Neutrophil (primary cell): ENCODE measurements around the gene AGAP1.

ENCODE experiments used
- H3K27ac ChIP-seq: fragments of 200-600 bp; sonication (generic); 2 replicates; pipeline ENCODE4 v1.5.1; 2016; ENCODE audit warnings: mild to moderate bottlenecking, moderate library complexity
- H3K27me3 ChIP-seq: fragments of 200-600 bp; sonication (generic); 2 replicates; pipeline ENCODE4 v1.6.0; 2016; ENCODE audit warnings: mild to moderate bottlenecking
- H3K36me3 ChIP-seq: fragments of 200-600 bp; sonication (generic); 2 replicates; pipeline ENCODE4 v1.5.1; 2017
- H3K4me1 ChIP-seq, 2 experiments: fragments of 200-600 bp in 1 of 2; sonication (generic) in 1 of 2; 1 replicate in 1 of 2; 2 replicates in 1 of 2; pipeline versions ENCODE4 v1.5.1 to v1.6.1; 2013 to 2016; ENCODE audit warnings: low read depth in 1 of 2, low read length in 1 of 2, mild to moderate bottlenecking in 1 of 2, moderate library complexity in 1 of 2; ENCODE audit not compliant: control insufficient read depth in 1 of 2, insufficient read depth in 1 of 2
- H3K4me3 ChIP-seq, 2 experiments: fragments of 200-600 bp in 1 of 2; sonication (generic) in 1 of 2; 1 replicate in 1 of 2; 2 replicates in 1 of 2; pipeline ENCODE4 v1.5.1; 2013 to 2016; ENCODE audit warnings: low read depth in 1 of 2, low read length in 1 of 2, mild to moderate bottlenecking in 1 of 2, moderate library complexity in 1 of 2
- H3K9me3 ChIP-seq: fragments of 200-600 bp; sonication (generic); 2 replicates; pipeline ENCODE4 v1.5.1; 2016
- TF ChIP-seq, protein P1 (sequence below): fragments of 200-600 bp; sonication (generic); IDR thresholded peaks from 2 replicates; pipeline ENCODE4 v1.5.1; 2016; ENCODE audit warnings: antibody characterized with exemption

The AGAP1 gene

GRCh38 chr2:236164201-236164924 is 670.5 kb downstream of the AGAP1 start:
- no peaks in the 10 kb centered on the region for H3K9me3 ChIP-seq
- peaks cover 0 to 6% of the 10 kb centered on the region in 2 experiments for H3K4me1 ChIP-seq
- H3K36me3 ChIP-seq = no peaks in the 10 kb centered on the region
- no peak overlapping the region for H3K27ac ChIP-seq
- H3K4me3 ChIP-seq = no peak overlapping the region
- TF ChIP-seq, protein P1, sequence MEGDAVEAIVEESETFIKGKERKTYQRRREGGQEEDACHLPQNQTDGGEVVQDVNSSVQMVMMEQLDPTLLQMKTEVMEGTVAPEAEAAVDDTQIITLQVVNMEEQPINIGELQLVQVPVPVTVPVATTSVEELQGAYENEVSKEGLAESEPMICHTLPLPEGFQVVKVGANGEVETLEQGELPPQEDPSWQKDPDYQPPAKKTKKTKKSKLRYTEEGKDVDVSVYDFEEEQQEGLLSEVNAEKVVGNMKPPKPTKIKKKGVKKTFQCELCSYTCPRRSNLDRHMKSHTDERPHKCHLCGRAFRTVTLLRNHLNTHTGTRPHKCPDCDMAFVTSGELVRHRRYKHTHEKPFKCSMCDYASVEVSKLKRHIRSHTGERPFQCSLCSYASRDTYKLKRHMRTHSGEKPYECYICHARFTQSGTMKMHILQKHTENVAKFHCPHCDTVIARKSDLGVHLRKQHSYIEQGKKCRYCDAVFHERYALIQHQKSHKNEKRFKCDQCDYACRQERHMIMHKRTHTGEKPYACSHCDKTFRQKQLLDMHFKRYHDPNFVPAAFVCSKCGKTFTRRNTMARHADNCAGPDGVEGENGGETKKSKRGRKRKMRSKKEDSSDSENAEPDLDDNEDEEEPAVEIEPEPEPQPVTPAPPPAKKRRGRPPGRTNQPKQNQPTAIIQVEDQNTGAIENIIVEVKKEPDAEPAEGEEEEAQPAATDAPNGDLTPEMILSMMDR = no peak
- H3K27me3 ChIP-seq = peaks cover 100% of the 10 kb centered on the region

GRCh38 chr2:236164925-236165841 is 671.3 kb downstream of the AGAP1 start:
- no peaks in the 10 kb centered on the region for H3K9me3 ChIP-seq
- peaks cover 0 to 6% of the 10 kb centered on the region in 2 experiments for H3K4me1 ChIP-seq
- TF ChIP-seq, protein P1 = no peak
- H3K27me3 ChIP-seq = peaks cover 100% of the 10 kb centered on the region
- no peak overlapping the region for H3K4me3 ChIP-seq
- H3K27ac ChIP-seq = no peak overlapping the region
- no peaks in the 10 kb centered on the region for H3K36me3 ChIP-seq

GRCh38 chr2:236165842-236166795 is 672.3 kb downstream of the AGAP1 start:
- no peak overlapping the region for H3K4me3 ChIP-seq
- no peaks in the 10 kb centered on the region for H3K36me3 ChIP-seq
- peaks cover 100% of the 10 kb centered on the region for H3K27me3 ChIP-seq
- no peaks in the 10 kb centered on the region for H3K9me3 ChIP-seq
- H3K27ac ChIP-seq = no peak overlapping the region
- TF ChIP-seq, protein P1 = no peak
- peaks cover 0 to 6% of the 10 kb centered on the region in 2 experiments for H3K4me1 ChIP-seq

DNA sequence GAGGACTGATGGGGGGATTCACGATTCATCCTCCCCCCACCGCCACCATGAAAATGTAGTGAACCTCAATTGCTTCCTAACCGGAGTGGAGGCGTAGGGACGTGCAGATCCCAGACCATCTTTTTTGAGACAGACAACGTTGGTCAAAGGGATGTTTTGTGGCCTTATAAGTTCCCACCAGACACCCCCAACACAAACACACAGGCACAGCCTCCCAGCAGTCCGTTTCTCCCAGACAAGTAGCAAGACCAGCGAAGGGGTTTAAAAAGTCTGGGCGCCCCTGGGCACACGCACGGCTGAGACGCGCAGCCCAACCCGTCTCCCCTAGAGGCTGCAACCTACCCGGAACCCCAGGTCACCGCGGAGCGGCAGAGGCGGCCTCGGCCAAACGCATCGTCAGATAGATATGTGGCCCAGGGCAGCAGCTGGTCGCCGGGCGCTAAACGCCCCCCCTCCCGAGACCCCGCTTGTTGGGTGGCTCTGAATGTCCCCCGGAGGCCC is 673.0 kb downstream of the AGAP1 start:
- Histone ChIP-seq H3K9me3 (no peaks in the 10 kb centered on the region), H3K4me1 (peaks cover 0 to 6% of the 10 kb centered on the region in 2 experiments), H3K27me3 (peaks cover 100% of the 10 kb centered on the region), H3K36me3 (no peaks in the 10 kb centered on the region), H3K27ac (no peak overlapping the region), H3K4me3 (no peak overlapping the region)
- TF ChIP-seq, protein P1 = no peak
